Choroid plexus epithelial cell (primary cell): ENCODE results near the gene ACTN3.

Experiments used
- DNase-seq: peaks from one replicate; pipeline ENCODE4 v3.0.0-alpha.2; 2010; ENCODE audit warnings: low read depth
- H3K4me3 ChIP-seq: 2 replicates; pipeline ENCODE4 v1.5.1; 2011; ENCODE audit warnings: low read depth, mild to moderate bottlenecking, control low read depth, low read length, moderate library complexity
- TF ChIP-seq, protein P1 (sequence below): conservative IDR thresholded peaks from 2 replicates; pipeline ENCODE4 v1.5.1; 2011; ENCODE audit warnings: low read depth, mild to moderate bottlenecking, control low read depth, inconsistent platforms, low read length, moderate library complexity

The ACTN3 gene

GRCh38 chr11:66559866-66560676, 13.4 kb downstream of the ACTN3 start:
- no peak for DNase-seq
- TF ChIP-seq, protein P1, sequence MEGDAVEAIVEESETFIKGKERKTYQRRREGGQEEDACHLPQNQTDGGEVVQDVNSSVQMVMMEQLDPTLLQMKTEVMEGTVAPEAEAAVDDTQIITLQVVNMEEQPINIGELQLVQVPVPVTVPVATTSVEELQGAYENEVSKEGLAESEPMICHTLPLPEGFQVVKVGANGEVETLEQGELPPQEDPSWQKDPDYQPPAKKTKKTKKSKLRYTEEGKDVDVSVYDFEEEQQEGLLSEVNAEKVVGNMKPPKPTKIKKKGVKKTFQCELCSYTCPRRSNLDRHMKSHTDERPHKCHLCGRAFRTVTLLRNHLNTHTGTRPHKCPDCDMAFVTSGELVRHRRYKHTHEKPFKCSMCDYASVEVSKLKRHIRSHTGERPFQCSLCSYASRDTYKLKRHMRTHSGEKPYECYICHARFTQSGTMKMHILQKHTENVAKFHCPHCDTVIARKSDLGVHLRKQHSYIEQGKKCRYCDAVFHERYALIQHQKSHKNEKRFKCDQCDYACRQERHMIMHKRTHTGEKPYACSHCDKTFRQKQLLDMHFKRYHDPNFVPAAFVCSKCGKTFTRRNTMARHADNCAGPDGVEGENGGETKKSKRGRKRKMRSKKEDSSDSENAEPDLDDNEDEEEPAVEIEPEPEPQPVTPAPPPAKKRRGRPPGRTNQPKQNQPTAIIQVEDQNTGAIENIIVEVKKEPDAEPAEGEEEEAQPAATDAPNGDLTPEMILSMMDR = no peak
- H3K4me3 ChIP-seq = no peak overlapping the region

DNA sequence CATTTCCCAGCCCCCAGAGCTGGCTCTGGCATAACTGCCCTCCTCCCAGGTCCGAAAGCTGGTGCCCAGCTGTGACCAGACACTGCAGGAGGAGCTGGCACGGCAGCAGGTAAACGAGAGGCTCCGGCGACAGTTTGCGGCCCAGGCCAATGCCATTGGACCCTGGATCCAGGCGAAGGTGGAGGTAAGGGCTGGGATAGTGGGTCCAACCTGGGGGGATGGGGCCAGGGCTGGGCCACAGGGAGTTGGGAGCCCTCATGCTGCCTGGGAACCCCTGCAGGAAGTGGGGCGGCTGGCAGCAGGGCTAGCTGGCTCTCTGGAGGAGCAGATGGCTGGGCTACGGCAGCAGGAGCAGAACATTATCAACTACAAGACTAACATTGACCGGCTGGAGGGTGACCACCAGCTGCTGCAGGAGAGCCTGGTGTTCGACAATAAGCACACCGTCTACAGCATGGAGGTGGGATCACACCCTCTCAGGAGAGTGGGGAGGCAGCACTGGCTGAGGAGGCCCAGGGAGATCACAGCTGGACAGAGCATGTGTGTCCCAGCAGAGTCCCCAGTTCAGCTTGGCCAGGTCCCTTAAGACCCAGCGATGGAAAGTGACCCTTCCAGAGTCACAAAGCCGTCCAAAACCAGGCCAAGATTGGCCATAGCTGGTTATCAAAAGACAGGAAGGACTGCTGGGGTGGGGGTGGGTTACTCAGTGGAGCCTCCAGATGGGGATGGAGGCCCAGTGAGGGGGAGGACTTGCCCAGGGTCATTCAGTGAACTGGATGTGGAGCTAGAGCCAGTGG, 14.7 kb downstream of the ACTN3 start:
- no peak overlapping the region for H3K4me3 ChIP-seq
- TF ChIP-seq, protein P1 = no peak
- no peak for DNase-seq

DNA sequence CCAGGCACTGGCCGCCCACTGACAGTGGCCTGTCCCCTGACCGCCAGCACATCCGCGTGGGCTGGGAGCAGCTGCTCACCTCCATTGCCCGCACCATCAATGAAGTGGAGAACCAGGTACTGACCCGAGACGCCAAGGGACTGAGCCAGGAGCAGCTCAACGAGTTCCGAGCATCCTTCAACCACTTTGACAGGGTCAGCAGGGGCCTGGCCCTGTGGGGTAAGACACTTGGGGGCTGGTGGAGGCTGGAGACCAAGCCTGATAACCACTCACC, 15.2 kb downstream of the ACTN3 start:
- no peak for DNase-seq
- TF ChIP-seq, protein P1 = no peak
- H3K4me3 ChIP-seq = no peak overlapping the region

DNA sequence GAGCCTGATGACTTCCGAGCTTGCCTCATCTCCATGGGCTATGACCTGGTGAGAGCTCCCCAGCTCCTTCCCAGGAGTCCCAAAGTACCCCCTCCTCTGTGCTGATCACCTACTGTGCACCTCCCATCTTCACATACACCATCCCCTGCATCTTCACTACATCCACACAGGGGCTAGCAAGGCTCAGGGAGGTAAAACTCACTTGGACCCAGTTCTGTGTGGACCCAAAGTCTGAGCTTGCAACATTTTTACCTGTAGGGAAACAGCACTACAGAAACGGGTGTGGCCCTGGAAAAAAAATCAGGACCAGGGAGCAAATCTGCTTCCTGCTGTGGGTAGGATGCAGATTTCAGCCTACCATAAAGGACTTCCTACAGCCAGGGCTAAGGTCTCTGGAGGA, 15.6 kb downstream of the ACTN3 start:
- no peak overlapping the region for H3K4me3 ChIP-seq

DNA sequence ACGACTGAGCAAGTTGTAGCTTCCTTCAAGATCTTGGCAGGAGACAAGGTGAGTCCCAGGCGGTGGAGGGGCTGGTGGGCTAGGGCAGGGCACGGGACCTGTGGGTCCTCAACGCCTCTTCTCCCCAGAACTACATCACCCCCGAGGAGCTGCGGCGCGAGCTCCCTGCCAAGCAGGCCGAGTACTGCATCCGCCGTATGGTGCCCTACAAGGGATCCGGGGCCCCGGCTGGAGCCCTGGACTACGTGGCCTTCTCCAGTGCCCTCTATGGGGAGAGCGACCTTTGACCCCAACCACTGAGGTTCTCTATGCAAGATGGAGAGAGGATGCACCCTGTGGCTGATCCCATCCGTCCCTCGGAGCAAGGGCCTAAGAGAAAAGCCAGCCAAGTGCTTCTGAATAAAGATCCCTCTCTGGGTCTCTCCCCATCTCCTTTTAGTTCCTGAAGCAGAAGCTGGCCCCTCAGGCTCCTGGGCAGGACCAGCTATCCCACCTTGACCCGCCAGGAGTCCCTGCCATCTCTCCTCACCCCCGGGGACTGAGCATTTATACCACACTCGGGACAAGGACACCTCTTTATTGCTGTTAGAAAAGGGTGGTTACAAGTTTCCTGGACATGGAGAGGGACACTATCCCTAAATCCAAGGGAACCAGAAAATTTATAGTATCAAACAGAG, 16.3 kb downstream of the ACTN3 start:
- H3K4me3 ChIP-seq = no peak overlapping the region
- no peak for DNase-seq
- TF ChIP-seq, protein P1 = no peak

More for the DNA sequence above, 15.6 kb downstream of the ACTN3 start:
- TF ChIP-seq, protein P1 = no peak
- DNase-seq = no peak

DNA sequence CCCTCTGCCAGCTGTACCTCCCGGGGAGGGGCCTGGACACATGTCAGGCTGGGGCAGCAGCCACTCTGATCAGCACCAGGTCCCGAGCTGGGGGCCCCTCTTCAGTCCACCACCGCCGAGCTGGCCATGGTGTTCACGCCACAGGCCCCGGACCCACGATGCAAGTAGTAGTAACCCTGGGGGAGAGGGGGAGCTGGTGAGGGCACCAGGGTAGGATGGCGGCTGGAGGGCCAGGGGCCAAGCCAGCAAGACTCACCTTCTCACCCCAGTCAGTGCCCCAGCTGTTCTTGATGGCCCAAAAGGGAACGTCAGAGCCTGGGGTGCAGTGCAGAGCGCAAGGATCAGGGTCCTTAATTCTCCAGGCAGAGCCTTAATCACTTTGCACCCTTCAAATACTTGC, 17.1 kb downstream of the ACTN3 start:
- TF ChIP-seq, protein P1 = no peak
- DNase-seq = no peak
- no peak overlapping the region for H3K4me3 ChIP-seq
